ENCODE results near the gene ZNF484. TPM values are rescaled to one million over a fixed set of nuclear protein-coding genes. Genes with fewer than 3 reads are reported as not detected.
"Not testable (repeated sequence)": the region's sequence is repeated elsewhere in the genome, so short reads cannot be mapped to it uniquely, and the experiment has no call there.

ZNF484 gene
- polyA plus RNA-seq, 1 donor from 2014 or later: 26.0 TPM

DNA sequence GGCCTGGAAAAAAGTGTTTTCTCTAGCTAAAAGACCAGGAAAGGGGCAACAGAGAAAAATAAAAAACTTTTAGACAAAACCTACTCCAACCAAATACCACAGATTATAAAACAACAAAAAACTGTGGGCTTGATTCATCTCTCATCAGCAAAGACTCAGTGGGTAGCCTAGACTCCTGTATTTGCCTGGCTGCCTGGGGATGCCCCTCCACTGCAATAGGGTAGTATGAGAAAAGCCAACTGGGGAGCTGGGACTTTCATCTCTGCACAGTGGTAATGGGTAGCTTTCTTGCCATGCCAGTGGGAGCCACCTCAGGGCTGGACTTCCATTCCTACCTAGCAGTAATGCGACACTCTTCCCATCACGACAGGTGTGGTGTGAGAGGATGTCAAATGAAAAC, 7.5 kb downstream of the ZNF484 start:
- H3F3A ChIP-seq (ENCODE audit: insufficient read depth, low read length, poor library complexity, severe bottlenecking): no peaks in the 10 kb centered on the region
- H3K9me2 ChIP-seq (ENCODE audit: insufficient read depth, low read length): no peaks in the 10 kb centered on the region
- no peaks in the 10 kb centered on the region for H3K36me3 ChIP-seq (ENCODE audit: insufficient read depth, low read length)
- TF ChIP-seq POLR2AphosphoS5 (IDR thresholded peaks at IDR 0.05) (no peak), RAD21 (conservative IDR thresholded peaks at IDR 0.05) (no peak), TAF1 (IDR thresholded peaks at IDR 0.05; ENCODE audit: low read depth) (no peak), MXI1 (conservative IDR thresholded peaks at IDR 0.05; ENCODE audit: poor library complexity, severe bottlenecking) (no peak)
- no peak overlapping the region for H3K9ac ChIP-seq (ENCODE audit: low read length)
- no peak overlapping the region for H2AFZ ChIP-seq (ENCODE audit: low read depth, low read length)
- H3K4me3 ChIP-seq (ENCODE audit: low read length): no peak overlapping the region
- peaks cover 22% of the 10 kb centered on the region for H3K79me2 ChIP-seq (replicated peaks; ENCODE audit: insufficient read depth, low read length)
- H4K20me1 ChIP-seq (ENCODE audit: insufficient read depth): no peaks in the 10 kb centered on the region
- no peak overlapping the region for H3K27ac ChIP-seq (ENCODE audit: low read length)
- H3K27me3 ChIP-seq (ENCODE audit: insufficient read depth, low read depth, low read length): no peaks in the 10 kb centered on the region
- no peaks in the 10 kb centered on the region for H3K9me3 ChIP-seq (ENCODE audit: low read length)
- no peak overlapping the region for H3K4me2 ChIP-seq (ENCODE audit: low read length)

DNA sequence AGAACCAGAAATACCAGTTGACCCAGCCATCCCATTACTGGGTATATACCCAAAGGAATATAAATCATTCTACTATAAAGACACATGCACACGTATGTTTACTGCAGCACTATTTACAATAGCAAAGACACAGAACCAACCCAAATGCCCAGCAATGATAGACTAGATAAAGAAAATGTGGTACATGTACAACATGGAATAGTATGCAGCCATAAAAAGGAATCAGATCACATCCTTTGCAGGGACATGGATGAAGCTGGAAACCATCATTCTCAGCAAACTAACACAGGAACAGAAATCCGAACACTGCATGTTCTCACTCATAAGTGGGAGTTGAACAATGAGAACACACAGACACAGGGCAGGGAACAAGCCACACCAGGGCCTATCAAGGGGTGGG, 11.2 kb downstream of the ZNF484 start:
- H3K4me2 ChIP-seq (ENCODE audit: low read length); H2AFZ ChIP-seq (ENCODE audit: low read depth, low read length); H3K9ac ChIP-seq (ENCODE audit: low read length); H3F3A ChIP-seq (ENCODE audit: insufficient read depth, low read length, poor library complexity, severe bottlenecking); H4K20me1 ChIP-seq (ENCODE audit: insufficient read depth); H3K9me2 ChIP-seq (ENCODE audit: insufficient read depth, low read length); H3K36me3 ChIP-seq (ENCODE audit: insufficient read depth, low read length); H3K9me3 ChIP-seq (ENCODE audit: low read length); H3K79me2 ChIP-seq (replicated peaks; ENCODE audit: insufficient read depth, low read length); H3K27me3 ChIP-seq (ENCODE audit: insufficient read depth, low read depth, low read length); H3K4me3 ChIP-seq (ENCODE audit: low read length); H3K27ac ChIP-seq (ENCODE audit: low read length): not testable (repeated sequence)

- peaks cover 8% of the 10 kb centered on the region for H3K79me2 ChIP-seq (replicated peaks; ENCODE audit: insufficient read depth, low read length)
- H3K4me2 ChIP-seq (ENCODE audit: low read length): no peak overlapping the region
- H4K20me1 ChIP-seq (ENCODE audit: insufficient read depth): no peaks in the 10 kb centered on the region
- peaks cover 9% of the 10 kb centered on the region for H3K9me3 ChIP-seq (ENCODE audit: low read length)
- no peak overlapping the region for H3K9ac ChIP-seq (ENCODE audit: low read length)
- H3K9me2 ChIP-seq (ENCODE audit: insufficient read depth, low read length): no peaks in the 10 kb centered on the region
- H3K36me3 ChIP-seq (ENCODE audit: insufficient read depth, low read length): peaks cover 6% of the 10 kb centered on the region
- H3K27me3 ChIP-seq (ENCODE audit: insufficient read depth, low read depth, low read length): no peaks in the 10 kb centered on the region
- H3K4me3 ChIP-seq (ENCODE audit: low read length): no peak overlapping the region
- TF ChIP-seq, protein P1, sequence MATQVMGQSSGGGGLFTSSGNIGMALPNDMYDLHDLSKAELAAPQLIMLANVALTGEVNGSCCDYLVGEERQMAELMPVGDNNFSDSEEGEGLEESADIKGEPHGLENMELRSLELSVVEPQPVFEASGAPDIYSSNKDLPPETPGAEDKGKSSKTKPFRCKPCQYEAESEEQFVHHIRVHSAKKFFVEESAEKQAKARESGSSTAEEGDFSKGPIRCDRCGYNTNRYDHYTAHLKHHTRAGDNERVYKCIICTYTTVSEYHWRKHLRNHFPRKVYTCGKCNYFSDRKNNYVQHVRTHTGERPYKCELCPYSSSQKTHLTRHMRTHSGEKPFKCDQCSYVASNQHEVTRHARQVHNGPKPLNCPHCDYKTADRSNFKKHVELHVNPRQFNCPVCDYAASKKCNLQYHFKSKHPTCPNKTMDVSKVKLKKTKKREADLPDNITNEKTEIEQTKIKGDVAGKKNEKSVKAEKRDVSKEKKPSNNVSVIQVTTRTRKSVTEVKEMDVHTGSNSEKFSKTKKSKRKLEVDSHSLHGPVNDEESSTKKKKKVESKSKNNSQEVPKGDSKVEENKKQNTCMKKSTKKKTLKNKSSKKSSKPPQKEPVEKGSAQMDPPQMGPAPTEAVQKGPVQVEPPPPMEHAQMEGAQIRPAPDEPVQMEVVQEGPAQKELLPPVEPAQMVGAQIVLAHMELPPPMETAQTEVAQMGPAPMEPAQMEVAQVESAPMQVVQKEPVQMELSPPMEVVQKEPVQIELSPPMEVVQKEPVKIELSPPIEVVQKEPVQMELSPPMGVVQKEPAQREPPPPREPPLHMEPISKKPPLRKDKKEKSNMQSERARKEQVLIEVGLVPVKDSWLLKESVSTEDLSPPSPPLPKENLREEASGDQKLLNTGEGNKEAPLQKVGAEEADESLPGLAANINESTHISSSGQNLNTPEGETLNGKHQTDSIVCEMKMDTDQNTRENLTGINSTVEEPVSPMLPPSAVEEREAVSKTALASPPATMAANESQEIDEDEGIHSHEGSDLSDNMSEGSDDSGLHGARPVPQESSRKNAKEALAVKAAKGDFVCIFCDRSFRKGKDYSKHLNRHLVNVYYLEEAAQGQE (IDR thresholded peaks at IDR 0.05; ENCODE audit: borderline replicate concordance): no peak
- TF ChIP-seq SMC3 (conservative IDR thresholded peaks at IDR 0.05; ENCODE audit: poor library complexity) (no peak), EZH2 (IDR thresholded peaks at IDR 0.05; ENCODE audit: borderline replicate concordance, insufficient read depth, low read length, poor library complexity, severe bottlenecking) (no peak), TAF1 (IDR thresholded peaks at IDR 0.05; ENCODE audit: low read depth) (no peak), MXI1 (conservative IDR thresholded peaks at IDR 0.05; ENCODE audit: poor library complexity, severe bottlenecking) (no peak), RAD21 (conservative IDR thresholded peaks at IDR 0.05) (no peak), POLR2AphosphoS5 (IDR thresholded peaks at IDR 0.05) (no peak), EP300 (conservative IDR thresholded peaks at IDR 0.05; ENCODE audit: poor library complexity, severe bottlenecking) (no peak)
- TF ChIP-seq, protein P2, sequence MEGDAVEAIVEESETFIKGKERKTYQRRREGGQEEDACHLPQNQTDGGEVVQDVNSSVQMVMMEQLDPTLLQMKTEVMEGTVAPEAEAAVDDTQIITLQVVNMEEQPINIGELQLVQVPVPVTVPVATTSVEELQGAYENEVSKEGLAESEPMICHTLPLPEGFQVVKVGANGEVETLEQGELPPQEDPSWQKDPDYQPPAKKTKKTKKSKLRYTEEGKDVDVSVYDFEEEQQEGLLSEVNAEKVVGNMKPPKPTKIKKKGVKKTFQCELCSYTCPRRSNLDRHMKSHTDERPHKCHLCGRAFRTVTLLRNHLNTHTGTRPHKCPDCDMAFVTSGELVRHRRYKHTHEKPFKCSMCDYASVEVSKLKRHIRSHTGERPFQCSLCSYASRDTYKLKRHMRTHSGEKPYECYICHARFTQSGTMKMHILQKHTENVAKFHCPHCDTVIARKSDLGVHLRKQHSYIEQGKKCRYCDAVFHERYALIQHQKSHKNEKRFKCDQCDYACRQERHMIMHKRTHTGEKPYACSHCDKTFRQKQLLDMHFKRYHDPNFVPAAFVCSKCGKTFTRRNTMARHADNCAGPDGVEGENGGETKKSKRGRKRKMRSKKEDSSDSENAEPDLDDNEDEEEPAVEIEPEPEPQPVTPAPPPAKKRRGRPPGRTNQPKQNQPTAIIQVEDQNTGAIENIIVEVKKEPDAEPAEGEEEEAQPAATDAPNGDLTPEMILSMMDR (IDR thresholded peaks at IDR 0.05; ENCODE audit: poor library complexity, severe bottlenecking): no peak
- H3K27ac ChIP-seq (ENCODE audit: low read length): no peak overlapping the region
- no peak overlapping the region for H2AFZ ChIP-seq (ENCODE audit: low read depth, low read length)
- no peaks in the 10 kb centered on the region for H3F3A ChIP-seq (ENCODE audit: insufficient read depth, low read length, poor library complexity, severe bottlenecking)
Measured at GRCh38 chr9:92864152-92864551, 13.7 kb downstream of the ZNF484 start.
